Fibroblast of lung (primary cell): ENCODE data around the gene CAMTA1. TPM values are rescaled to one million over a fixed set of nuclear protein-coding genes. Genes with fewer than 3 reads are reported as not detected.

Source experiments
- DNase-seq, 2 donors: peaks; one replicate each; pipeline versions ENCODE4 v3.0.0 to v3.0.0-alpha.2; 2010; ENCODE audit warnings: low read depth in 2 of 2
- H2AFZ ChIP-seq: 2 replicates; pipeline ENCODE4 v1.5.1; 2012; ENCODE audit warnings: low read length, control low read depth, inconsistent platforms
- H3K27ac ChIP-seq: 2 replicates; pipeline ENCODE4 v1.5.1; 2011; ENCODE audit warnings: low read length, control low read depth; ENCODE audit not compliant: insufficient read depth
- H3K27me3 ChIP-seq: 2 replicates; pipeline ENCODE4 v1.5.1; 2011; ENCODE audit warnings: mild to moderate bottlenecking, low read length; ENCODE audit not compliant: control insufficient read depth, insufficient read depth
- H3K36me3 ChIP-seq: 2 replicates; pipeline ENCODE4 v1.5.1; 2011; ENCODE audit warnings: low read length; ENCODE audit not compliant: control insufficient read depth, insufficient read depth
- H3K4me1 ChIP-seq: 2 replicates; pipeline ENCODE4 v1.5.1; 2011; ENCODE audit warnings: low read length; ENCODE audit not compliant: control insufficient read depth, insufficient read depth; ENCODE audit errors: extremely low read depth
- H3K4me2 ChIP-seq: 2 replicates; pipeline ENCODE4 v1.5.1; 2011; ENCODE audit warnings: low read length, control low read depth; ENCODE audit not compliant: insufficient read depth; ENCODE audit errors: extremely low read depth
- H3K4me3 ChIP-seq, 4 experiments: fragments of 200-600 bp in 1 of 4; sonication (generic) in 1 of 4; replicated peaks in 1 of 4; 2 replicates each; pipeline ENCODE4 v1.5.1; 2011 to 2016; ENCODE audit warnings: low read length in 4 of 4, low read depth in 3 of 4, mild to moderate bottlenecking in 3 of 4, control low read depth in 2 of 4, inconsistent platforms in 1 of 4, mixed read lengths in 1 of 4; ENCODE audit not compliant: insufficient read depth in 1 of 4; ENCODE audit errors: control extremely low read depth in 1 of 4
- H3K79me2 ChIP-seq: 2 replicates; pipeline ENCODE4 v1.5.1; 2012; ENCODE audit warnings: mild to moderate bottlenecking, low read length, inconsistent platforms; ENCODE audit not compliant: control insufficient read depth, insufficient read depth
- H3K9ac ChIP-seq: 2 replicates; pipeline ENCODE4 v1.5.1; 2011; ENCODE audit warnings: mild to moderate bottlenecking, low read length, control low read depth; ENCODE audit not compliant: insufficient read depth
- H3K9me3 ChIP-seq: 2 replicates; pipeline ENCODE4 v1.5.1; 2012; ENCODE audit warnings: low read depth, low read length; ENCODE audit not compliant: control insufficient read depth, insufficient read depth
- H4K20me1 ChIP-seq: 2 replicates; pipeline ENCODE4 v1.5.1; 2011; ENCODE audit warnings: low read length; ENCODE audit not compliant: control insufficient read depth, insufficient read depth; ENCODE audit errors: extremely low read depth
- EZH2 ChIP-seq: IDR thresholded peaks from 2 replicates; pipeline ENCODE4 v1.5.1; 2012; ENCODE audit warnings: low read length, control low read depth, mild to moderate bottlenecking; ENCODE audit errors: missing control alignments
- polyA plus RNA-seq, 2 donors: library from polyadenylated mRNA; depleted of rRNA in 1 of 2; stranded (reverse) in 1 of 2; unstranded in 1 of 2; fragments of >200 nt; gene quantifications; 2 replicates each; pipeline ENCODE4 v1.2.1, GENCODE V29; 2011 to 2012; ENCODE audit warnings: missing spikeins in 1 of 2
- total RNA-seq: library from RNA; depleted of rRNA; stranded (reverse); fragments of >200 nt; gene quantifications from 2 replicates; pipeline ENCODE4 v1.2.1, GENCODE V29; 2014
- TF ChIP-seq, protein P1 (sequence below), 2 donors: IDR thresholded peaks in 1 of 2; conservative IDR thresholded peaks in 1 of 2; 1 replicate in 1 of 2; 2 replicates in 1 of 2; pipeline ENCODE4 v1.5.1; 2011 to 2012; ENCODE audit warnings: low read length in 2 of 2, control low read depth in 1 of 2, inconsistent platforms in 1 of 2, low read depth in 1 of 2, mild to moderate bottlenecking in 1 of 2

The CAMTA1 gene
- total and polyA plus RNA-seq, 2 donors (not counting 1 experiment from before 2014, with no cell fraction given) = 47.6 to 86.0 TPM

DNA sequence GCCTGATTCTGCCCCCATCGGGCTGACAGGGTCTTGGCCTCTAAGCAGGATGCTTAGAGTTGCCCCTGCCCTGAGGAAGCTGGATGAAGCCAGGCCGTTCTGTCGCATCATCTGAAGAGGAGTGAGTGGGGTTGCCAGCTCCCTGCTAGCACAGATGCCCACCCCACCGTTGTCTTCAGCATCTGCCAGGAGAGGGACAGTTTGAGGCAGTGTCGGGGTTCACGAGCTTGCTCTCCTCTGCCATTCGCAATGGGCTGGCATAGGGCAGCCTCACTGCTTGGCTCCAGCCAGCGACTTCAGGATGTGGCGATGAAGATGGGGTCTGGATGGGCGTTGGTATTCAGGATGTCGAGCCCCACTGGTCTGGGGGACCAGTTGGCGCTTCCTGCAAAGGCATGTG is 840.1 kb downstream of the CAMTA1 start:
- no peak for TF ChIP-seq EZH2
- TF ChIP-seq, protein P1, sequence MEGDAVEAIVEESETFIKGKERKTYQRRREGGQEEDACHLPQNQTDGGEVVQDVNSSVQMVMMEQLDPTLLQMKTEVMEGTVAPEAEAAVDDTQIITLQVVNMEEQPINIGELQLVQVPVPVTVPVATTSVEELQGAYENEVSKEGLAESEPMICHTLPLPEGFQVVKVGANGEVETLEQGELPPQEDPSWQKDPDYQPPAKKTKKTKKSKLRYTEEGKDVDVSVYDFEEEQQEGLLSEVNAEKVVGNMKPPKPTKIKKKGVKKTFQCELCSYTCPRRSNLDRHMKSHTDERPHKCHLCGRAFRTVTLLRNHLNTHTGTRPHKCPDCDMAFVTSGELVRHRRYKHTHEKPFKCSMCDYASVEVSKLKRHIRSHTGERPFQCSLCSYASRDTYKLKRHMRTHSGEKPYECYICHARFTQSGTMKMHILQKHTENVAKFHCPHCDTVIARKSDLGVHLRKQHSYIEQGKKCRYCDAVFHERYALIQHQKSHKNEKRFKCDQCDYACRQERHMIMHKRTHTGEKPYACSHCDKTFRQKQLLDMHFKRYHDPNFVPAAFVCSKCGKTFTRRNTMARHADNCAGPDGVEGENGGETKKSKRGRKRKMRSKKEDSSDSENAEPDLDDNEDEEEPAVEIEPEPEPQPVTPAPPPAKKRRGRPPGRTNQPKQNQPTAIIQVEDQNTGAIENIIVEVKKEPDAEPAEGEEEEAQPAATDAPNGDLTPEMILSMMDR (conservative IDR thresholded peaks at IDR 0.05 in 1 of 2, IDR thresholded peaks at IDR 0.05 in 1 of 2; ENCODE audit: low read depth in 1 of 2, low read length in 2 of 2) = no peak
- no peak overlapping the region for H3K27ac ChIP-seq
- H3K36me3 ChIP-seq = no peaks in the 10 kb centered on the region
- H2AFZ ChIP-seq = no peak overlapping the region
- H3K9me3 ChIP-seq = no peaks in the 10 kb centered on the region
- no peak overlapping the region for H3K4me3 ChIP-seq
- no peaks in the 10 kb centered on the region for H3K79me2 ChIP-seq
- no peaks in the 10 kb centered on the region for H3K4me1 ChIP-seq
- H4K20me1 ChIP-seq = no peaks in the 10 kb centered on the region
- no peaks in the 10 kb centered on the region for H3K27me3 ChIP-seq
- no peak for DNase-seq
- no peak overlapping the region for H3K9ac ChIP-seq
- no peak overlapping the region for H3K4me2 ChIP-seq

DNA sequence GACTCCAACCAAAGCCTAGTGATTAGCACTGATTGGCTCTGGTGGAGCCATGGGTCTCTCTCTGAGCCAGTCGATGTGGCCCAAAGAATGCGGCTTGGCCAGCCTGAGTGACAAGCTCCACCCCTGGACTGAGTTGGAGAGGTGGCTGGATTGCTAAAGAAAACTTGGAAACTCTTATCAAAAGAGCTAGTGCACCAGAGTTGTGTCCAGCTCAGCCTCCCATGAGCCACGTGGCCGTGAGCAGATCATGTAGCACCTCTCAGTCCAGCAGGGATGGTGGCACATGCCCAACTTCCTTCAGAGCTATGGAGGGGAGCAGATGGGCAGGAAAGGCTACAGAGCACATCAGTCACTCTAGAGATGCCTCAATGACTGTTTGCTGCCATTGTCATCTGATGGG is 843.0 kb downstream of the CAMTA1 start:
- no peak overlapping the region for H3K4me2 ChIP-seq
- no peaks in the 10 kb centered on the region for H3K36me3 ChIP-seq
- H3K27me3 ChIP-seq = no peaks in the 10 kb centered on the region
- H2AFZ ChIP-seq = no peak overlapping the region
- no peaks in the 10 kb centered on the region for H3K9me3 ChIP-seq
- H3K79me2 ChIP-seq = no peaks in the 10 kb centered on the region
- H3K4me1 ChIP-seq = no peaks in the 10 kb centered on the region
- no peak overlapping the region for H3K4me3 ChIP-seq
- no peak for DNase-seq
- TF ChIP-seq, protein P1 (conservative IDR thresholded peaks at IDR 0.05 in 1 of 2, IDR thresholded peaks at IDR 0.05 in 1 of 2; ENCODE audit: low read depth in 1 of 2, low read length in 2 of 2) = no peak
- TF ChIP-seq EZH2 = no peak
- H3K27ac ChIP-seq = no peak overlapping the region
- H3K9ac ChIP-seq = no peak overlapping the region
- no peaks in the 10 kb centered on the region for H4K20me1 ChIP-seq

DNA sequence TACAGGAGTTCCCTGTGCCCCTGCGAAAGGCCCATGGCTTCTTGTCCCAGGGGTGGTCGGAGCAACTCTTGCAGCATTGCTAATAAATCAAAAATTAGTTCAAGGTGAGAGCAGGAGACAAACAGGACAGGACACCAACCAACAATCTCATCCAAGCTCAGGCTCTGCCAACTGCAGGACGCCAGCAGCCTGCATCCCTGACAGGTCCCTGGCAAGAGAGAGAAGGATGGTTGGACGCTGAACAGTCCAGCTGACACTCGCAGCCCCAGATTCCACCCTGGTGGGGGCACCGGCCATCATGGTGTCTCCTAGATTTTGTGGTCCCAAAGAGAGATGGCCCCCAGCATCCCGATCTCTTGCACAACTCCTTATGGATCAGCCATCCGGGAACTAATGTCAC is 843.8 kb downstream of the CAMTA1 start:
- Histone ChIP-seq H4K20me1 (no peaks in the 10 kb centered on the region), H2AFZ (no peak overlapping the region), H3K27ac (no peak overlapping the region), H3K4me2 (no peak overlapping the region), H3K4me1 (no peaks in the 10 kb centered on the region), H3K36me3 (no peaks in the 10 kb centered on the region), H3K4me3 (no peak overlapping the region), H3K9ac (no peak overlapping the region), H3K27me3 (no peaks in the 10 kb centered on the region), H3K9me3 (no peaks in the 10 kb centered on the region), H3K79me2 (no peaks in the 10 kb centered on the region)
- TF ChIP-seq EZH2 = no peak
- TF ChIP-seq, protein P1 (conservative IDR thresholded peaks at IDR 0.05 in 1 of 2, IDR thresholded peaks at IDR 0.05 in 1 of 2; ENCODE audit: low read depth in 1 of 2, low read length in 2 of 2) = no peak
- no peak for DNase-seq
